OCI-LY3 (cell line): ENCODE measurements around the gene LRCH1.

Experiments used
- EZH2phosphoT487 ChIP-seq: fragments of 200-600 bp; shearing (Covaris generic); IDR thresholded peaks from 2 replicates; pipeline ENCODE4 v1.6.1; 2018; ENCODE audit warnings: antibody characterized with exemption, mixed run types, low read depth
- TF ChIP-seq, protein P1 (sequence below): fragments of 200-600, 300-600 bp; sonication (generic); IDR thresholded peaks from 2 replicates; pipeline ENCODE4 v1.5.1; 2014; ENCODE audit warnings: antibody characterized with exemption, low read length, low read depth

DNA sequence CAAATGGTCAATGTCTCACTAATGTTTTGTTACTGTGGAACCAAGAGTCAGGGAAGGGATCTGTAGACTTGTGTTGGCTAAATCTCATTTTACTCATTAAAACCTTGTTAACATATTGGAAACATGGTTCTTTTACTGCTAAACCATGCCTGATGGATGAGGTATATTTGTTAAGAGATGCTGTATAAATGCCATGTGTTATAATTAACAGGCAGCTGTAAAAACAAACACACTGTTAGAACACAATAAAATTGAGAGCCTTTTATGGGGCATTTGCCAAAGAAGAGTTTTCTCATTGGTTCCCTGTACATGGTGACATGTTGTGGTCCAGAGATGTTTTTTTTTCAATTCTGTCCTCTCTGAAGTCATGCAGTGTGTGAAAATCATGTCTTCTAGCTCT lies 122.0 kb downstream of the LRCH1 start:
- TF ChIP-seq, protein P1, sequence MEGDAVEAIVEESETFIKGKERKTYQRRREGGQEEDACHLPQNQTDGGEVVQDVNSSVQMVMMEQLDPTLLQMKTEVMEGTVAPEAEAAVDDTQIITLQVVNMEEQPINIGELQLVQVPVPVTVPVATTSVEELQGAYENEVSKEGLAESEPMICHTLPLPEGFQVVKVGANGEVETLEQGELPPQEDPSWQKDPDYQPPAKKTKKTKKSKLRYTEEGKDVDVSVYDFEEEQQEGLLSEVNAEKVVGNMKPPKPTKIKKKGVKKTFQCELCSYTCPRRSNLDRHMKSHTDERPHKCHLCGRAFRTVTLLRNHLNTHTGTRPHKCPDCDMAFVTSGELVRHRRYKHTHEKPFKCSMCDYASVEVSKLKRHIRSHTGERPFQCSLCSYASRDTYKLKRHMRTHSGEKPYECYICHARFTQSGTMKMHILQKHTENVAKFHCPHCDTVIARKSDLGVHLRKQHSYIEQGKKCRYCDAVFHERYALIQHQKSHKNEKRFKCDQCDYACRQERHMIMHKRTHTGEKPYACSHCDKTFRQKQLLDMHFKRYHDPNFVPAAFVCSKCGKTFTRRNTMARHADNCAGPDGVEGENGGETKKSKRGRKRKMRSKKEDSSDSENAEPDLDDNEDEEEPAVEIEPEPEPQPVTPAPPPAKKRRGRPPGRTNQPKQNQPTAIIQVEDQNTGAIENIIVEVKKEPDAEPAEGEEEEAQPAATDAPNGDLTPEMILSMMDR = no peak
- no peak for TF ChIP-seq EZH2phosphoT487
